ENCODE measurements around the gene SCGB1C2.

- TF ChIP-seq CTCF (IDR thresholded peaks at IDR 0.05 in 8 of 11, conservative IDR thresholded peaks at IDR 0.05 in 3 of 11), result no peak
- TF ChIP-seq POLR2A (IDR thresholded peaks at IDR 0.05), result no peak
These were observed 14.8 kb downstream of the SCGB1C2 start for GRCh38 chr17:151886-152859.
